Measurements from ENCODE around the gene LYSMD1.

LYSMD1 gene

DNA sequence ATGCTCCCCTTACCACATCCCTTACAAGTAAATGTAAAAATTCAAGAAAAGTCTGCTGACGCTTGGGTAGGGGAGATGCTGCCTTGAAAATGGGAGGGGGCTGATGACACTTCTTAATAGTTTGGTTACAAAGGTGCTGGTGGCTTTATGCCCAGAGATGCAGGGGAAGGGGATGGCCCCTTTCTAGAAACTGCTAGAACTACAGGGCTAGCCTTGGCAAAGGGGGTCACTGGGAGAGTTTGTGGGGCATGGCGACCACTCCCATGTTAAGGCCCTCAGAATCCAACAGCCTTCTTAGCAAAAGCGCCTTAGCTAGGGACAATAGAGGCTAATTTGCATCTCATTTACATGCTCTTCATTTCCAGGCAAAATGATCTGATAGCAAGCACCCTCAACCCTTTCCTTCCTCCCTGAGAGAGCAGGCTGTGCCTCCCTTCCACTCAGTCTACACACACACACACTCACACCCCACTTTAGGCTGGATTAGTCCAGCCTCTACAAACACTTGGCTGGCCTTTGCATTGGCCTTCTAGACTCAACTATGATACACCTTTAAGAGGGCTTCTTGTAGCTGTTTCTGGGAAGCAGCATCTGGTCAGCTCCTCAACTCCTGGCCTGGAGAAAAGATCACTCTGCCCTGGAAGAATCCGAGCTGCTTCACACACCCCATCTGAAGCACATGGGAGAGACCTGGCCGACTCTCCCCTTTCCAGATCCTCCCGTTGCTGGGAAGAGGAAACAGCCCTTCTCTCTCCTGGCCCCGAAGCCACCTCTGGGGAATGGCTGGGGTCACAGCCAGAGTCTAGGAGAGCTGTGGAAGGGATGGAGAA, 21.0 kb downstream of the LYSMD1 start:
- H2AFZ ChIP-seq (ENCODE audit: low read depth), result no peak overlapping the region
- H3K4me2 ChIP-seq, result no peak overlapping the region
- peaks cover 42% of the 10 kb centered on the region for H3K27me3 ChIP-seq (ENCODE audit: insufficient read depth, low read depth)
- H3K4me1 ChIP-seq (ENCODE audit: low read depth, poor library complexity, severe bottlenecking), result peaks cover 13% of the 10 kb centered on the region
- no peaks in the 10 kb centered on the region for H4K20me1 ChIP-seq (ENCODE audit: insufficient read depth)
- H3K4me3 ChIP-seq (IDR thresholded peaks at IDR 0.05; ENCODE audit: insufficient read depth, low read depth, low read length), result no peak overlapping the region
- H3K36me3 ChIP-seq (ENCODE audit: insufficient read depth), result no peaks in the 10 kb centered on the region
- TF ChIP-seq, protein P1, sequence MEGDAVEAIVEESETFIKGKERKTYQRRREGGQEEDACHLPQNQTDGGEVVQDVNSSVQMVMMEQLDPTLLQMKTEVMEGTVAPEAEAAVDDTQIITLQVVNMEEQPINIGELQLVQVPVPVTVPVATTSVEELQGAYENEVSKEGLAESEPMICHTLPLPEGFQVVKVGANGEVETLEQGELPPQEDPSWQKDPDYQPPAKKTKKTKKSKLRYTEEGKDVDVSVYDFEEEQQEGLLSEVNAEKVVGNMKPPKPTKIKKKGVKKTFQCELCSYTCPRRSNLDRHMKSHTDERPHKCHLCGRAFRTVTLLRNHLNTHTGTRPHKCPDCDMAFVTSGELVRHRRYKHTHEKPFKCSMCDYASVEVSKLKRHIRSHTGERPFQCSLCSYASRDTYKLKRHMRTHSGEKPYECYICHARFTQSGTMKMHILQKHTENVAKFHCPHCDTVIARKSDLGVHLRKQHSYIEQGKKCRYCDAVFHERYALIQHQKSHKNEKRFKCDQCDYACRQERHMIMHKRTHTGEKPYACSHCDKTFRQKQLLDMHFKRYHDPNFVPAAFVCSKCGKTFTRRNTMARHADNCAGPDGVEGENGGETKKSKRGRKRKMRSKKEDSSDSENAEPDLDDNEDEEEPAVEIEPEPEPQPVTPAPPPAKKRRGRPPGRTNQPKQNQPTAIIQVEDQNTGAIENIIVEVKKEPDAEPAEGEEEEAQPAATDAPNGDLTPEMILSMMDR (conservative IDR thresholded peaks at IDR 0.05; ENCODE audit: low read depth, low read length), result no peak
- no peaks in the 10 kb centered on the region for H3K79me2 ChIP-seq (ENCODE audit: insufficient read depth, low read depth)
- H3K27ac ChIP-seq, result no peak overlapping the region
- H3K9ac ChIP-seq, result no peak overlapping the region

DNA sequence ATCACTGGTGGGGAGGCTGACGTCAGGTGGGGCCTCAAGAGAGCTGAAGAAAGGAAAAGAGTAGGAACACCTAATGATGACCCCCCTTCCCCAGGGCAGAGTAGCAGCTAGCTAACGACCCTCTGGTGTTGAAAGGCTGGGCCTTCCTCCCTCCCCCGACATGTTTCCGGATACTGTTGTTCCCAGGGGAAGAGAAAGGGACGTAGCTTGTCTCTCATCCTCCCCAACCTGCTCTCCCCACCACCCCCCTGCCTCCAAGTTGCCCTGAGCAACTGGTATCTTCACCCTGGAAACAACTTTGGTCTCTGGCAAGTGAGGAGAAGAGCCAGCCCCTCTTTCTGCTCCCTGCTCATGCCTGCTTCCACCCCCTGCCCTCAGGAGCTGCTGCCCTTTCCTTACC, 21.7 kb downstream of the LYSMD1 start:
- TF ChIP-seq, protein P1 (conservative IDR thresholded peaks at IDR 0.05; ENCODE audit: low read depth, low read length), result no peak
- Histone ChIP-seq H3K9ac (no peak overlapping the region), H3K4me3 (IDR thresholded peaks at IDR 0.05; ENCODE audit: insufficient read depth, low read depth, low read length) (no peak overlapping the region), H3K79me2 (ENCODE audit: insufficient read depth, low read depth) (no peaks in the 10 kb centered on the region), H3K4me2 (no peak overlapping the region), H4K20me1 (ENCODE audit: insufficient read depth) (no peaks in the 10 kb centered on the region), H3K4me1 (ENCODE audit: low read depth, poor library complexity, severe bottlenecking) (peaks cover 13% of the 10 kb centered on the region), H3K36me3 (ENCODE audit: insufficient read depth) (no peaks in the 10 kb centered on the region), H2AFZ (ENCODE audit: low read depth) (no peak overlapping the region), H3K27me3 (ENCODE audit: insufficient read depth, low read depth) (peaks cover 42% of the 10 kb centered on the region), H3K27ac (no peak overlapping the region)

DNA sequence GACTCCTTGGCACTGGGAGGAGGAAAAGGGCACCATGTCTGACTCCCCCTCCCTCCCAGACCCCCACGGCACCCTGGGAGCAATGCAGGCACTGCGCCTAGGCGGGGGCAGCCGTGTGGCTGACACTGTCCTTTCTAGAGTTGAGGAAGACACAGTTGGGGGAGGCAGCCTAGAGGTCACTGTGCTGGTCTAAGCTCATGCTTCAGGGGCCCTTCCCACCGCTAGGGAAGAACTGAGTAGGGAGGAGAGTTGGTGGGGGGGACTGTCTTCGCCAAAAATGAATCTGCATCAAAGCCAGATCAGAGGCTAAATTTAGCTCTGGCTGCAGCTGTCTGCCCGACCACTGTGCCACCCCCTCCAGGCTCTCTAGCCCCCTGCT, 22.7 kb downstream of the LYSMD1 start:
- TF ChIP-seq, protein P1 (conservative IDR thresholded peaks at IDR 0.05; ENCODE audit: low read depth, low read length), result no peak
- H3K4me1 ChIP-seq (ENCODE audit: low read depth, poor library complexity, severe bottlenecking), result peaks cover 13% of the 10 kb centered on the region
- H3K4me2 ChIP-seq, result no peak overlapping the region
- peaks cover 37% of the 10 kb centered on the region for H3K27me3 ChIP-seq (ENCODE audit: insufficient read depth, low read depth)
- H3K4me3 ChIP-seq (IDR thresholded peaks at IDR 0.05; ENCODE audit: insufficient read depth, low read depth, low read length), result no peak overlapping the region
- H4K20me1 ChIP-seq (ENCODE audit: insufficient read depth), result no peaks in the 10 kb centered on the region
- no peak overlapping the region for H3K9ac ChIP-seq
- H3K27ac ChIP-seq, result no peak overlapping the region
- H2AFZ ChIP-seq (ENCODE audit: low read depth), result no peak overlapping the region
- no peaks in the 10 kb centered on the region for H3K36me3 ChIP-seq (ENCODE audit: insufficient read depth)
- H3K79me2 ChIP-seq (ENCODE audit: insufficient read depth, low read depth), result no peaks in the 10 kb centered on the region

DNA sequence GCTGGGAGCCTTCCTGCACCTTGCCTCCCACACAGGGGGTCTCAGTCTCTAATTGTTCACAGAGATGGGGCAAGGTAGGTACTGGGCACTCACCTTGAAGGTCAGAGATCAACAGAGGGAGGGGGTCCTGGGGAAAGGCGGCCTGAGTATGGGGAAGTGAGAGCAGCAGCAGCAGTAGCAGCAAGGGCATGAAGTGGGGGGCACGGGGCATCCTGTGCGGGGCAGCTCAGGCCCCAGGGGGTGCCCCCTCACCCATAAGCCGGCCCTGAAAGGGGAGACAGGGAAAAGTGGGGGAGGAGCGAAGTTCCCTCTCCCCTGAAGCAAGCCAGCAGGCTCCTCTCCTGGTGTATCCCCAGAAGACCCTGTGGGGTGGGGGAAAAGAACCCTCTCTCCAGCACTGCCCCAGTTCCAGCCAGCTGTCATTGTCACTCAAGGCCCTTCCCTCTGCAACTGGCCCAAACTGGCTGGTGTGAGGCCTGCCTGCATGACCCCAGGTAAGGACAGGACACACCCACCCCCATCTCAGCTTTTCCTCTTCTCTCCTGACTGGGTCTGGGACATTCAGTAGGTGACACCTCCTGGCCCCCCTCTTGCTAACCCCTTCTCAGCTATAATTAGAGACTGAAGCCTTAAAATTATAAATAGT, 23.2 kb downstream of the LYSMD1 start:
- H4K20me1 ChIP-seq (ENCODE audit: insufficient read depth), result no peaks in the 10 kb centered on the region
- no peak overlapping the region for H3K4me2 ChIP-seq
- TF ChIP-seq, protein P1 (conservative IDR thresholded peaks at IDR 0.05; ENCODE audit: low read depth, low read length), result no peak
- peaks cover 13% of the 10 kb centered on the region for H3K4me1 ChIP-seq (ENCODE audit: low read depth, poor library complexity, severe bottlenecking)
- H3K27me3 ChIP-seq (ENCODE audit: insufficient read depth, low read depth), result peaks cover 32% of the 10 kb centered on the region
- no peaks in the 10 kb centered on the region for H3K79me2 ChIP-seq (ENCODE audit: insufficient read depth, low read depth)
- H2AFZ ChIP-seq (ENCODE audit: low read depth), result no peak overlapping the region
- H3K4me3 ChIP-seq (IDR thresholded peaks at IDR 0.05; ENCODE audit: insufficient read depth, low read depth, low read length), result no peak overlapping the region
- H3K27ac ChIP-seq, result no peak overlapping the region
- H3K36me3 ChIP-seq (ENCODE audit: insufficient read depth), result no peaks in the 10 kb centered on the region
- no peak overlapping the region for H3K9ac ChIP-seq
